ENCODE measurements around the gene ARSI. TPM values are rescaled to one million over a fixed set of nuclear protein-coding genes. Genes with fewer than 3 reads are reported as not detected.

The ARSI gene
- total and polyA plus RNA-seq, 2 of the 4 experiments (the other 2 are of a cell fraction), result 14.8 to 15.2 TPM

DNA sequence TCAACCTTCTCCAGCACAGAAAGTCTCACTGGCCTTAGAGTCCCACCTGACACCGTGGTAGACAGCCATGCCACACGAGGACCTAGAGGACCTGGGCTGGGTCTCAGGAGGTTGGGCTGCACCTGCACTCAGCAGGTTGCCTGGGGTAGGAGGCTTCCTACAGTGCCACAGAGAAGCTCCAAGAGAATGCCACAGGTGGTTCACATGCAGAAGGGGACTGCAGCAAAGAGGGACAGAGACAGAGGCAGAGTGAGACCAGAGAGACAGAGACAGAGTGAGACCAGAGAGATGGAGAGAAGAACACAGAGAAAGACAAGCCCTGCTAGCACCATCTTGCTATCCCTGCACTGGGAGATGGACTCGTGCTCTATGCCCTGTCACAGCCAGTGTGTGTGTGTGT, 18.8 kb downstream of the ARSI start:
- ATAC-seq (ENCODE audit: low read depth) (no peak), DNase-seq (no peak)
- no peak overlapping the region for H4K8ac ChIP-seq (ENCODE audit: low read depth in 2 of 2, low read length in 2 of 2)
- POLR2A ChIA-PET (ENCODE audit: unreplicated experiment), result no interaction called here
- intact Hi-C loops (cut with micrococcal nuclease) (no loop called here), in situ Hi-C loops (cut with MboI; ENCODE audit: low sequenced_read_pairs) (no loop called here), dilution Hi-C loops (cut with HindIII; ENCODE audit: low sequenced_read_pairs, unreplicated experiment) (no loop called here)
- H3K4me2 ChIP-seq (ENCODE audit: low read depth, low read length), result no peak overlapping the region
- H3K9me3 ChIP-seq (ENCODE audit: control insufficient read depth, insufficient read depth, low read length), result no peaks in the 10 kb centered on the region
- no peak overlapping the region for H3K9ac ChIP-seq (ENCODE audit: low read depth, low read length)
- no peak overlapping the region for H3K4me3 ChIP-seq (ENCODE audit: insufficient read depth, low read depth, low read length)
- no peak overlapping the region for H4K5ac ChIP-seq (ENCODE audit: low read depth, low read length)
- WGBS, 2 experiments (ENCODE audit: extremely low coverage in 2 of 2, insufficient read length in 1 of 2), result no CpG with 5 or more reads among the region's 3 CpGs
- CTCF ChIA-PET, result no interaction called here
- no peak overlapping the region for H4K91ac ChIP-seq (ENCODE audit: insufficient read depth, low read depth, low read length)
- no peak overlapping the region for H2BK5ac ChIP-seq (ENCODE audit: low read depth, low read length, poor library complexity, severe bottlenecking)
- no peak overlapping the region for H2BK15ac ChIP-seq (ENCODE audit: low read depth, low read length)
- H3K9me1 ChIP-seq (ENCODE audit: insufficient read depth, low read length), result peaks cover 15% of the 10 kb centered on the region
- no peak overlapping the region for H2BK120ac ChIP-seq (ENCODE audit: low read depth, low read length)
- no peak overlapping the region for H2AK9ac ChIP-seq (replicated peaks; ENCODE audit: low read depth, low read length, poor library complexity)
- H3K79me1 ChIP-seq (ENCODE audit: low read depth in 1 of 2, low read length in 2 of 2), result no peaks in the 10 kb centered on the region
- no peak overlapping the region for H2AK5ac ChIP-seq (ENCODE audit: low read depth, low read length)
- no TSS peak for BruUV-seq (replicated peaks)
- H3K18ac ChIP-seq (ENCODE audit: low read depth, low read length), result no peak overlapping the region
- no peak overlapping the region for H3K4ac ChIP-seq (ENCODE audit: low read depth, low read length)
- no peaks in the 10 kb centered on the region for H3K27me3 ChIP-seq (ENCODE audit: control insufficient read depth, insufficient read depth, low read length)
- H2AFZ ChIP-seq (replicated peaks; ENCODE audit: low read length, poor library complexity), result no peak overlapping the region
- H3K36me3 ChIP-seq (ENCODE audit: control insufficient read depth, insufficient read depth, low read length), result no peaks in the 10 kb centered on the region
- no peak overlapping the region for H3K14ac ChIP-seq (replicated peaks; ENCODE audit: low read depth, low read length)
- TF ChIP-seq POLR2A (IDR thresholded peaks at IDR 0.05; ENCODE audit: low read depth, low read length) (no peak), RAD21 (IDR thresholded peaks at IDR 0.05; ENCODE audit: low read length) (no peak), RFX5 (IDR thresholded peaks at IDR 0.05; ENCODE audit: low read depth, low read length) (no peak), CHD1 (IDR thresholded peaks at IDR 0.05; ENCODE audit: low read depth, low read length) (no peak), RCOR1 (IDR thresholded peaks at IDR 0.05; ENCODE audit: insufficient replicate concordance, low read length) (no peak), MAZ (IDR thresholded peaks at IDR 0.05; ENCODE audit: borderline replicate concordance, low read depth, low read length) (no peak), NFE2L2 (IDR thresholded peaks at IDR 0.05; ENCODE audit: low read depth, low read length) (no peak), CEBPB (IDR thresholded peaks at IDR 0.05; ENCODE audit: low read depth, low read length) (no peak), MXI1 (IDR thresholded peaks at IDR 0.05; ENCODE audit: borderline replicate concordance, low read depth, low read length) (no peak), BHLHE40 (IDR thresholded peaks at IDR 0.05; ENCODE audit: low read depth, low read length) (no peak), FOS (IDR thresholded peaks at IDR 0.05; ENCODE audit: low read depth, low read length) (no peak), SMC3 (IDR thresholded peaks at IDR 0.05; ENCODE audit: low read depth, low read length) (no peak), MAFK (IDR thresholded peaks at IDR 0.05; ENCODE audit: low read depth, low read length) (no peak)
- TF ChIP-seq, protein P1, sequence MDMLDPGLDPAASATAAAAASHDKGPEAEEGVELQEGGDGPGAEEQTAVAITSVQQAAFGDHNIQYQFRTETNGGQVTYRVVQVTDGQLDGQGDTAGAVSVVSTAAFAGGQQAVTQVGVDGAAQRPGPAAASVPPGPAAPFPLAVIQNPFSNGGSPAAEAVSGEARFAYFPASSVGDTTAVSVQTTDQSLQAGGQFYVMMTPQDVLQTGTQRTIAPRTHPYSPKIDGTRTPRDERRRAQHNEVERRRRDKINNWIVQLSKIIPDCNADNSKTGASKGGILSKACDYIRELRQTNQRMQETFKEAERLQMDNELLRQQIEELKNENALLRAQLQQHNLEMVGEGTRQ (IDR thresholded peaks at IDR 0.05; ENCODE audit: low read depth, low read length), result no peak
- TF ChIP-seq, protein P2, sequence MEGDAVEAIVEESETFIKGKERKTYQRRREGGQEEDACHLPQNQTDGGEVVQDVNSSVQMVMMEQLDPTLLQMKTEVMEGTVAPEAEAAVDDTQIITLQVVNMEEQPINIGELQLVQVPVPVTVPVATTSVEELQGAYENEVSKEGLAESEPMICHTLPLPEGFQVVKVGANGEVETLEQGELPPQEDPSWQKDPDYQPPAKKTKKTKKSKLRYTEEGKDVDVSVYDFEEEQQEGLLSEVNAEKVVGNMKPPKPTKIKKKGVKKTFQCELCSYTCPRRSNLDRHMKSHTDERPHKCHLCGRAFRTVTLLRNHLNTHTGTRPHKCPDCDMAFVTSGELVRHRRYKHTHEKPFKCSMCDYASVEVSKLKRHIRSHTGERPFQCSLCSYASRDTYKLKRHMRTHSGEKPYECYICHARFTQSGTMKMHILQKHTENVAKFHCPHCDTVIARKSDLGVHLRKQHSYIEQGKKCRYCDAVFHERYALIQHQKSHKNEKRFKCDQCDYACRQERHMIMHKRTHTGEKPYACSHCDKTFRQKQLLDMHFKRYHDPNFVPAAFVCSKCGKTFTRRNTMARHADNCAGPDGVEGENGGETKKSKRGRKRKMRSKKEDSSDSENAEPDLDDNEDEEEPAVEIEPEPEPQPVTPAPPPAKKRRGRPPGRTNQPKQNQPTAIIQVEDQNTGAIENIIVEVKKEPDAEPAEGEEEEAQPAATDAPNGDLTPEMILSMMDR (conservative IDR thresholded peaks at IDR 0.05; ENCODE audit: low read depth, low read length), result no peak
- TF ChIP-seq, protein P3, sequence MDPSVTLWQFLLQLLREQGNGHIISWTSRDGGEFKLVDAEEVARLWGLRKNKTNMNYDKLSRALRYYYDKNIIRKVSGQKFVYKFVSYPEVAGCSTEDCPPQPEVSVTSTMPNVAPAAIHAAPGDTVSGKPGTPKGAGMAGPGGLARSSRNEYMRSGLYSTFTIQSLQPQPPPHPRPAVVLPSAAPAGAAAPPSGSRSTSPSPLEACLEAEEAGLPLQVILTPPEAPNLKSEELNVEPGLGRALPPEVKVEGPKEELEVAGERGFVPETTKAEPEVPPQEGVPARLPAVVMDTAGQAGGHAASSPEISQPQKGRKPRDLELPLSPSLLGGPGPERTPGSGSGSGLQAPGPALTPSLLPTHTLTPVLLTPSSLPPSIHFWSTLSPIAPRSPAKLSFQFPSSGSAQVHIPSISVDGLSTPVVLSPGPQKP (IDR thresholded peaks at IDR 0.05; ENCODE audit: borderline replicate concordance, low read depth, low read length), result no peak
- H3K23ac ChIP-seq (ENCODE audit: low read depth, low read length), result no peak overlapping the region; the same call in 1 of the 2 replicates
- no peak overlapping the region for H3K27ac ChIP-seq (ENCODE audit: insufficient read depth, low read length)
- H4K20me1 ChIP-seq (ENCODE audit: insufficient read depth, low read length), result no peaks in the 10 kb centered on the region
- no peak overlapping the region for H3K56ac ChIP-seq (ENCODE audit: extremely low read depth, insufficient read depth, low read length)
- no peaks in the 10 kb centered on the region for H3K4me1 ChIP-seq (ENCODE audit: control insufficient read depth, insufficient read depth, low read length)
- no peak overlapping the region for H2BK20ac ChIP-seq (ENCODE audit: low read depth, low read length)
